SK-N-SH treated with all-trans-retinoic acid at 6 μM for 48 hours (cell line): ENCODE results near the gene GRAP2.

ENCODE experiments used
- CSDC2 ChIP-seq: fragments of 250-450 bp; sonication (Bioruptor Pico); IDR thresholded peaks from 2 replicates; pipeline ENCODE4 v1.5.0; 2020; ENCODE audit warnings: mild to moderate bottlenecking, moderate library complexity
- OSR1 ChIP-seq: fragments of 250-450 bp; sonication (Bioruptor Pico); IDR thresholded peaks from 2 replicates; pipeline ENCODE4 v1.8.0; 2022; ENCODE audit warnings: moderate library complexity, mild to moderate bottlenecking, inconsistent platforms
- PATZ1 ChIP-seq: fragments of 250-450 bp; sonication (Bioruptor Pico); IDR thresholded peaks from 2 replicates; pipeline ENCODE4 v1.8.0; 2020; ENCODE audit warnings: mild to moderate bottlenecking, moderate library complexity, borderline replicate concordance
- POU6F1 ChIP-seq: fragments of 250-450 bp; sonication (Bioruptor Pico); IDR thresholded peaks from 2 replicates; pipeline ENCODE4 v1.8.0; 2021; ENCODE audit warnings: low read depth, mild to moderate bottlenecking, moderate library complexity, borderline replicate concordance
- RARB ChIP-seq: fragments of 250-450 bp; sonication (Bioruptor Pico); IDR thresholded peaks from 2 replicates; pipeline ENCODE4 v1.8.0; 2021; ENCODE audit warnings: mild to moderate bottlenecking, moderate library complexity
- SNAI2 ChIP-seq: fragments of 250-450 bp; sonication (Bioruptor Pico); IDR thresholded peaks from 2 replicates; pipeline ENCODE4 v1.5.0; 2020; ENCODE audit warnings: mild to moderate bottlenecking, moderate library complexity
- ZFP30 ChIP-seq: fragments of 450-650 bp; formaldehyde crosslinking; IDR thresholded peaks from 2 replicates; pipeline ENCODE4 v1.5.0; 2022; ENCODE audit warnings: mild to moderate bottlenecking, moderate library complexity
- ZNF565 ChIP-seq: fragments of 450-650 bp; formaldehyde crosslinking; conservative IDR thresholded peaks from 2 replicates; pipeline ENCODE4 v1.5.0; 2020; ENCODE audit warnings: low read depth, mild to moderate bottlenecking, moderate library complexity
- ZNF8 ChIP-seq: fragments of 450-650 bp; formaldehyde crosslinking; IDR thresholded peaks from 2 replicates; pipeline ENCODE4 v1.5.0; 2020; ENCODE audit warnings: mild to moderate bottlenecking, moderate library complexity

- TF ChIP-seq ZNF8 (no peak), CSDC2 (CRISPR knock-in tag) (no peak), ZFP30 (CRISPR knock-in tag) (no peak), PATZ1 (CRISPR knock-in tag) (no peak), RARB (CRISPR knock-in tag) (no peak), SNAI2 (CRISPR knock-in tag) (no peak), OSR1 (CRISPR knock-in tag) (no peak), POU6F1 (CRISPR knock-in tag) (no peak), ZNF565 (no peak)
Measured at GRCh38 chr22:39926753-39927152, 25.9 kb downstream of the GRAP2 start.
